Iris pigment epithelial cell (primary cell): ENCODE data around the gene SOHLH2.

Source experiments
- DNase-seq: peaks from one replicate; pipeline ENCODE4 v3.0.0-alpha.2; 2011; ENCODE audit warnings: low read depth

The SOHLH2 gene

GRCh38 chr13:36183901-36184300 is 30.5 kb downstream of the SOHLH2 start:
- no peak for DNase-seq

DNA sequence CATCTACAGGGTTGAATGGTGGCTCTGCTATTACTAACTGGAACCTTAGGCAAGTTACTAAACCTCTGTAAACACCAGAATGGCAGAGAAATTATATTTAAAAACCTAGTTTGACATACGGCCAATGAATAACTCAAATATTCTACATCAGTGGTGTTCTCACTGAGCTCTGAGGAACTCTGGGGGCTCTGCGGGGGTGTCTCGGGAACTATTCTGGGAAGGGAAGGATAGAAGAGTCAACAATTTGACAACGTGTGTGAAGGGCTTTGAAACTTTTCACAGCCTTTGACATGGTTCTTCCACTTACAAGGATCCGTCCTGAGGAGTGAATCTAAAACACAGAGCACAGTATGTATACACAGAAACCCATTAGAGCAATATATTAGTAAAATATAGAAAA is 38.7 kb downstream of the SOHLH2 start:
- no peak for DNase-seq

- no peak for DNase-seq
These were observed 39.4 kb downstream of the SOHLH2 start for GRCh38 chr13:36174923-36175322.

DNA sequence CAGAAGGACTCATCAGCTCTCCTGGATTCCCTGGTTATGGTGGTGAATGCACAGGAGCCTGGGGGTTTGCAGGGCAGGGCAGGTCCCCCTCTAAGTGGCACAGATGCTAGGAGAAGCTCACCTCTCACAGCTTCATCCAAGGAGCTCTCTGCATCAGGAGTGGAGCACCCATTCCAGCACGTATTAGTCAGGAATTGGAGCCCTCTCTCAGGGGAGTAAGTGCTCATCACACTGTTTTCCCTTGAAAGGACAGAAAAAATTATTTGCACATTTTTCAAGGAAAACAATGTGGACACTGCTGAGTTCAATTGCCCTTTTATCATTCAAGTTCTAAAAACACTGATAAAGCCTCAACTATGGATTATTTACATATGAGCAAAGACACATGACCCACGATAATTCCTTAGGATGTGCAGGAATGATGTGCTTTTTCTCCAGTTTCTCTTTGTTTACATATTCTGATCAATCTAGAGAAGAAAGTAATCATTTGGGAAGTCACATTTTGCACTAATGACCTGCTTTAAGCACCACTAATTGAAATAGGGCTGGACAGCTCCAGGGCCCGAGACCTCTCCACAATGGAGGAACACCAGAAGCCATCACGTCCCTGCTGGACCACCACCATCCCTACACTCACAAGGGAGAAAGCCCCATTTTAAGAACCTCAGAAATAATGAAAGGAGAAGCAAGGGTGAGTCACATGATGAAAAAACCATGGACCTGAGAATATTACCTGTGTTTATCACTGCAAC is 40.6 kb downstream of the SOHLH2 start:
- DNase-seq = no peak

GRCh38 chr13:36166046-36166445 is 48.3 kb downstream of the SOHLH2 start:
- no peak for DNase-seq

- DNase-seq = peak; percentile 95
These were observed 50.5 kb downstream of the SOHLH2 start for GRCh38 chr13:36163809-36164308.

- no peak for DNase-seq
These were observed 51.1 kb downstream of the SOHLH2 start for GRCh38 chr13:36163286-36163685.

GRCh38 chr13:36160297-36160696 is 54.1 kb downstream of the SOHLH2 start:
- DNase-seq = no peak

GRCh38 chr13:36158611-36159010 is 55.7 kb downstream of the SOHLH2 start:
- DNase-seq = peak; percentile 28

DNA sequence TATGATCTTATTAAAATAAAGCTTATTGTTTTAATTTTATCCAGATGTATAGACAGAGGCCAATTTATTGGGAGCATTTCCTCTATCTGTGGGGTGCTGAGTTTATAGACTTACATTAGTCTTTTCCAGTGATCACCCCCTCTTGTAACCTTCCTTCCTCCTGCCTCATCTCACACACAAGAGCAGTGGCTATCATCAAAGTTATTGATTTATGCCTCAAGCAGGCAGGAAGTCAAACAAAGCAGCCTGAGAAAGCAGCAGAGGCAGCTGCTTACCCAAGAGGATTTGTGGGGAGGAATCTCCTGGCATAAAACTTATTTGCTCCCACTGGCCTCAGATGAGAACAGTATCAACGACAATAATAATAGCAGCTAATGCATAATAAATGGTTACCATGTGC is 56.9 kb downstream of the SOHLH2 start:
- DNase-seq = no peak

GRCh38 chr13:36154567-36155291 is 59.6 kb downstream of the SOHLH2 start:
- DNase-seq = no peak

DNA sequence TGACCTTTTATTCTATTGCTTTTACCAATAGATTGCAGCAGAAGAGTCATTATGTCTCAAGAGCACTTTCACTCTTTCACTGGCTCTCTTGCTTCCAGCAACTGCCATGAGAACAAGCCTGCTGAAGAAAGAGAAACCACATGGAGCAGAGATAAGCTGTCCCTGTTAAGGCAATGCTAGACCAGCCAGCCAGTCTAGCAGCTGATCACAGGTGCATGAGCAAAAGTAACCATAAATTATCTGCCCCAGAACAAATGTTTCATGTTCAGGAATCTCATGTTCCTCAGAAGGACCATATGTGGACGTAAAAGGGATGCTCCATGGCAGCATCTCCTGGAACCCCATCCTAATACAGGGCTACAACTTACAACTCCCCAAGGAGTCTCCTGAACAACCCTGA is 62.8 kb downstream of the SOHLH2 start:
- no peak for DNase-seq

DNA sequence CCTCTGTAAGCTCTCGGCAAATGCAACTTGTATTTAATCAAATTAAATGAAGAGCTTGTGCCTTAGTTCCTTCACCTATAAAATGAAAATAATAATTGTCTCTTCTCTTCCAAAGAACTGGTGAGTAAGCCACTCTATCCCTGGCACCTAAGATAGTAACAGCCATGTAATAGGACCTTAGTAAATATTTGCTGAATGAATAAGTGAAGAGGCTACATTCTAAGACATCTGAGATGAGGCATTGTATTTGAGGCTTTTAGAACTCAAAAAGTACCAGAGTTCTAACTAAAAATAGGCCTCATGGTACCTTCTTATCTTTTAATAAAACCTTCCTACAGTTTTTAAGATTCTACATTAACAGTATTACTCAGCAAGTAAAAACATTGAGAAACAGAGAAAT is 65.9 kb downstream of the SOHLH2 start:
- peak; percentile 45 for DNase-seq

- no peak for DNase-seq
These were observed 67.0 kb downstream of the SOHLH2 start for GRCh38 chr13:36147330-36147729.

- peak; percentile 54 for DNase-seq
These were observed 67.7 kb downstream of the SOHLH2 start for GRCh38 chr13:36146511-36147269.

GRCh38 chr13:36143738-36144137 is 70.6 kb downstream of the SOHLH2 start:
- DNase-seq = no peak

- no peak for DNase-seq
These were observed 71.6 kb downstream of the SOHLH2 start for GRCh38 chr13:36142735-36143134.

GRCh38 chr13:36135876-36136275 is 78.5 kb downstream of the SOHLH2 start:
- no peak for DNase-seq

- DNase-seq = no peak
These were observed 79.7 kb downstream of the SOHLH2 start for GRCh38 chr13:36134632-36135031.

- no peak for DNase-seq
These were observed 80.3 kb downstream of the SOHLH2 start for GRCh38 chr13:36133950-36134626.

GRCh38 chr13:36132376-36132775 is 82.0 kb downstream of the SOHLH2 start:
- DNase-seq = no peak

DNA sequence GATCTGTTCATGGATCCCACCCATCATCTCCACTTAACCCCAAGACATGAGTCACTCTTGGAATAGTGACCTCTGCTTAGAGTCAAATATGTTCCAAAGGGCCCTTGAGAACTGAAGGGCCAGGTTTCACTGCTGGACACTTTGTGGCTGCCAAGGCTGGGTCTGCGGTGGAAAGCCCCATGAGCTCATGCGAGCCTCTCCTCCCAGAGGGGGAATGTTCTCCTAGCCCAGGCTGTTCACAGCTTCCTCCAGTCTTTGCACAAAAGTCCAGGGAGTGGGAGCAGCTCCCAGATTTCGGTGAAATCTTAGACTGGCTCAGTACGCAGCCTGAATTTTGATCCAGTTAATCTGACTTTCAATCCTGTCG is 82.4 kb downstream of the SOHLH2 start:
- no peak for DNase-seq
